Inflammatory macrophage treated with lipopolysaccharide for 1 hour (primary cell): ENCODE results near the gene HIRA.
"Not testable (repeated sequence)": the region's sequence is repeated elsewhere in the genome, so short reads cannot be mapped to it uniquely, and the experiment has no call there.

Experiments used
- DNase-seq, 2 donors: peaks; one replicate each; pipeline ENCODE4 v3.0.0-alpha.2; 2020 to 2022

Gene HIRA

DNA sequence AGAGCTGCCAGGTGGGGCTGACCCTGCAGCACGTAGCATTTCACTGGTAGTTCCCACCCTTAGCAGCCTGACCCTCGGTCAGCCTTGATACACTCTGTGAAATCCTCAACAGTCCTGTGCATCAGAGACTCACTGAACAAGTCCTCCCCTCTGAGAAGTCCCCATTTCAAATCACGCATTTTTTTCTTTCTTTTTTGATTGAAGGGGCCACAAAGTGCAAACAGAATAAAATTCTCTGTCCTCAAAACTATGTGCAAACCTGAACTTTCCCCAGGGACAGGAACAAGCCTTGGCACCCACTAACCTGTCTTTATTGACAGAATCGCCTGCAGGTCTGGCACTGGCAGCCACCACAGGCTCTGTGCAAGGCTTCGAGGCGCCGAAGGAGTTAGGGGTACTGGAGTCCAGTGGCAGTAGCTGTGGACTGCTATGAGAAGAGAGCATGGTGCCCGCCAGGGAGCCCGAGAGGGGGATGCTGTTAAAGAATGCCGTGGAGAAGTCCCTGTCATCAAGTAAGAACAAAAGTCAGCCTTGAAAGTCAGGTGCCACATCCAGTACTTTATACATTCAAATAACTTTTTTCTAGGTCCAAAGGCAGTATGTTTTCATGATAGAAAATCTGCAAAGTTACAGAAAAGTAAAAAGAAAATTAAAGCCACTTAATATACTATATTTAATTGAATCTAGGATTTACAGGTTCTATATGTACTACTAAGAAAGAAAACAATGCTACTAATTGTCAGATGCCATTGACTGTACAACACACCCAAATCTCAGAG lies 53.8 kb downstream of the HIRA start:
- DNase-seq, result no peak

- DNase-seq, result no peak
Measured at GRCh38 chr22:19376971-19377370, 54.6 kb downstream of the HIRA start.

DNA sequence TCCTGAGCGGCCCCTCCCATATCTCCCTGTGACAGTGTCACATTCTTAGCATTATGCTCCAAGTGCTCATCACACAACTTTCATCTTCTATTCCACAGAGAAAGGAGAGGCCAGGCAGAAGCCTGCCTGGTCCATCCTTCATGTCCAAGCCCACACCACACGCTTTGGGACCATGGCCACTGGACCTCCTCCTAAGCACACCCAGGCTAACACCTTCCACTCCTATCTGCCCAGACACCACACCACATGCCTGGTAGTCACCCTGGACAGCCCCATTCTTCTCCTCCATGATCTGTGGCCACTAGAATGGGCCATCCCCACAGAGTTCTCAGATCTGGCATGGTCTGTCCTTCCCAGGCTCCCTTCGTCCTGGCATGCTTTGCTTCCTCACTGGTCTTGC lies 55.3 kb downstream of the HIRA start:
- DNase-seq, result no peak

DNA sequence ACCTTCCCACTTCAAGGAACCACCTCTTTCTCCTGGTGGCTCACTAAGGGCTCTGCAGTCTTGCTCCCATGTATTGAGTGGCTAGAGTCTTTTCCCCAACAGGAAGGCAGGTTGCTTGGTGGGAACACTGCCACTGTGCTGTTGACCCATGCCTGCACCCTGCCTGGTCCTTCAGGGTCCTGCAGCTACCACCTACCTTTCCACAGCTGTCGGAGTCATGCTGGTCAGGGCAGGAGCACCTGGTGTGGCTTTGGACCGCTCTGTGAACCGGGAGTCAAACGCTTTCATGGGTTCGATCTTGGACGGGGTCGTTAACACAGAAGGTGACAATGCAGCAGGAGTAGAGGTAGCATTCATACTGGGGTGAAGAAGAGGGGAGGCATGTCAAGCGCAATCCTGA lies 56.1 kb downstream of the HIRA start:
- DNase-seq, result no peak

DNA sequence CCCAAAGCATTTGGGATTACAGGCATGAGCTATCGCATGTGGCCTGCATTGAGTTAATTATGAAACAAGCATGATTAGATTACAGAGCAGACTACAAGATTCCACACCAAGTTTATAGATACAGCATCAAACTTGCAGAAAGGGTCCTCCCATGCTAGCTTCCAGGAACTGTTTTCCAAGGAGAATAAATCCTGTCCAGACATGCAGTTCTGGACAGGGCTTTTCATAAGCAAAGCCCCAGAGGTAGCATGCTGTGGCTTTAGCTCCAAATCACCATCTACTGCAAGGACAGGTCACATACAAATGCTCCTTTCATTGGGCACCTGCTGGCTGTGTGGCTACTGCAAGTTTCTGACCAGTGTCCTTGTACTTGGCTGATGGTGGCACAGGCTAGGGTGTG lies 57.1 kb downstream of the HIRA start:
- DNase-seq, result no peak

DNA sequence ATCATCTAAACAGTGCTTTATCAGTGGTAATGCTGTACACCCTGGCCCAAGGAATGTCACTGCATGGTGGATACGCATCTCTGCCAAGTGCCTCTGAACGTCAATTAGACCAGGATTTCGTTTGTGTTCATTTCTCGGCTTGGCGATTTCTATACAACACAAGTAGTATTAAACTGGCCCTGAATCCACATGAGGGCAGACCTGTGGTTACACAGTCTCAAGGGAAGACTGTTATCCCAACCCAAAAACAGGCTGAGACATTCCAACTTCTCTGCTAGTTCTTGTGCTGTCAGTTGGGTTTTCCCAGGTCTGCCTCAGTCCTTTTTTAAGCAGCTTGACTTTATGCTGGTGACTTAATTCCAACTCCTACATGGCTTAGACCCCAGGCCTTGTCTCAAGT lies 58.1 kb downstream of the HIRA start:
- no peak for DNase-seq

DNA sequence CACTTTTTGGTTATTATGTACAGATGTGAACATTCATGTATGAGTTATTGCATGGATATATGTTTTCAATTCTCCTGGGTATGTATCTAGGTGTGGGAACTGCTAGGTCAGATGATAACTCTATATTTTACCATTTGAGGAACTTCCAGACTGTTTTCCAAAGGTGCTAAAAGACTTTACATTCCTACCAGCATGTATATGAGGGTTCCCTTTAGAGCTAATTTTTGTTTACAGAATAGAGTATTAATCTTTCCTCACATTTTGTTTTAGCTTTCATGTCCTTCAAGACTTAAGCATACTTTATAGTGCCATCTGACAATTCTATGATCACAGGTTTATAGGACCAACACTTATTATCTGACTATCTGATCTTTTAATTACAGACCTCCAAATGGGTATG lies 59.6 kb downstream of the HIRA start:
- no peak for DNase-seq

DNA sequence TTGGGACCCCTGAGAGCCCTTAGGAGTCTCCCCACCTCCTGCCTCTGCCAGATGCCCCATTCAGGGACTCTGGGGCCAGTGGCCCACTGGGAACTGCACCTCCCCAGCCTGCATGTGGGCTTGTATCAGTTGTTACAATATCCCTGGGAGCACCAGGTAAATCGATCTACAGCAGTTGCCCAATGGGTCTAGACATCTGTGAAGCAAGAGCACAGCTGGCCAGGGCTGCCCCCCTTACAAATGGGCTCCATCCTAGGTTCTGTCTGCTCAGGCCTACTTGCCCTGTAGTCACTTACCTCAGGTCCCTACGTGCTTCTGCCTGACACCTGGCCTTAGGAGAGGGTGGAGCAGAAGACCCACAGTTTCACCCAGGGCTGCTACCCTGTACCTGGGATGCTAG lies 62.7 kb downstream of the HIRA start:
- DNase-seq, result no peak

DNA sequence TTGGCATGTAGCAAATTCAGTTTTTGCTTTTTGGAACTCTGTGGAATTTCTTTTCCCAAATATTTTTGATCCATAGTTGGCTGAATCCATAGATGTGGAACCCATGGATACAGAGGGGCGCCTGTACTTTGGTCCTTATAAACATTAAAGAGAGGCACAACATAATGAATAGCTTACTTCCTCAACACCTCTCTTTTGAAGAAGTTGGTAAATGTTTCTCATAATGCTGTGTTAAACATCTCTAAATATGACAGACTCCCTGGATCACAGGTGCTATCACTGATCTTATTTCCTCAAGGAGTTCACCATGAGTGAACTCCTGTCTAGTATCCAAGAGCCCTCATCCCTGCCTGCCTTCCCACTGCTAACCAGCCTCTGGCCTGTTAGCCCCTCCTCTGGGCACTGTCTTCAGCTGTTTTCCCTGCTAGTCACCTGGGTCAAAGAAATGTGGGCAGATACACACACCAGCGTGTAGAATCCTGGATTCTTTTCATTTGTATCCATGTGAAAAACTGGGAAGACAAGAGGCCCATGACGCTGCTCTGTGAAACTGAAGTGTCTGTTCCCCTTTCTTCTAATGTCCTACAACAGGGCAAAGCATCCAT lies 63.7 kb downstream of the HIRA start:
- no peak for DNase-seq

GRCh38 chr22:19363541-19363940 lies 68.0 kb downstream of the HIRA start:
- DNase-seq, result not testable (repeated sequence)

- DNase-seq, result no peak
Measured at GRCh38 chr22:19361501-19362103, 69.9 kb downstream of the HIRA start.

DNA sequence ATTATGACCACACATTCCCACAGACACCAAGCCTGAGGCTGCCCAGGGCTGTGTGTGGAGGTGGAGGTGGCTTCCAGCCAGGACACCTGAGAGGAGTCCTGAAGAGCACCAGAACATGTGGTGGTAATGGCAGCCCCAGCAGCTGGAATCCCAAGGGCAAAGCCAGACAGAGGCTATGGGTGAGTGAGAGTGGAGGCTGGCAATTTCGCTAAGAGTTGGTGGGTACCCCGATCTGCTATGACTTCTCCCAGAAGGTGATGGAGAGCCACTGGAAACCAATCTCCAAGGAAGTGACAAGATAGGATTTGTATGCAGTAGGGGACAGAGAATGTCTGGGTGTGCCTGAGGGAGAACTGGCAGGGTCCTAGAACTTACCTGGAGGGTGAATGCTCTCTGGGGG lies 70.7 kb downstream of the HIRA start:
- no peak for DNase-seq

GRCh38 chr22:19360300-19360792 lies 71.2 kb downstream of the HIRA start:
- DNase-seq, result no peak

GRCh38 chr22:19359554-19360299 lies 71.8 kb downstream of the HIRA start:
- no peak for DNase-seq

DNA sequence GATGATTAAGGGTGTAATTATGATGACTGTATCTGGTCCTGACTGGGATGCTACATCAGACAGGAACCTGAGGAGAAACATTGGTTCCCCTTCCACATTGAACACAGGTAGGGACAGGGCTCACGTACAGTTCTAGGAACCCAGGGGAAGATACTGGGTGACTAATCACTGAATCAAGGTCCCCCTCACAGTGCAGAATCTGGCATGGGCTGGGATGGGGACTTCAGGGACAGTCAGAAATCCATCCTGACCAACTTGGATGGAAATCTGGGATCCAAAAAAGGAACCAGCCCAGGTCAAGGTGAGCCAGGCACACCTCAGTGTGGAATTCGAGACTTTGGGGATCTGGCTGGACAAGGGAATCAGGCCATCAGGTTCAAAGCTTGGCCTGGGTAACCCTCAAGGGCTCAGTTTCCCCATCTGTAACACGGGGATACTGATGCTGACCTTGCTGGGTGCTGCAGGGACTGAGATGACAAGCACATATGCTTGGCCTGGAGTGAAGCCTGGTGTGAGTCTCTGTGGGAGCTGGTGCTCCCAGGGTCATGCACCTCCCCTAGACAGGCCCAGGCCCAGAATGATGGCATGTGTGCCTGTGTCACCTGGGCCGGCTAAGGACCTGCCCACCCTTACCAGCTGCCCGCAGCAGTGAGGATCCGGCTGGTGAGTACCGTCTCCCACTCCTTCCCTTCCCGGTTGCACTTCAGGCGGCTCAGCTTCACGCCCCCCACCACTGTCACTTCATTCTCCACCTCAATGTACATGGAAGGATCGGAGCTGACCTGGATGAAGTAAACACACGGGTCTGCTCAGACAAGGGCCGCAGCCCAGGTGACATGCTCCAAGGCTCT lies 72.6 kb downstream of the HIRA start:
- no peak for DNase-seq

DNA sequence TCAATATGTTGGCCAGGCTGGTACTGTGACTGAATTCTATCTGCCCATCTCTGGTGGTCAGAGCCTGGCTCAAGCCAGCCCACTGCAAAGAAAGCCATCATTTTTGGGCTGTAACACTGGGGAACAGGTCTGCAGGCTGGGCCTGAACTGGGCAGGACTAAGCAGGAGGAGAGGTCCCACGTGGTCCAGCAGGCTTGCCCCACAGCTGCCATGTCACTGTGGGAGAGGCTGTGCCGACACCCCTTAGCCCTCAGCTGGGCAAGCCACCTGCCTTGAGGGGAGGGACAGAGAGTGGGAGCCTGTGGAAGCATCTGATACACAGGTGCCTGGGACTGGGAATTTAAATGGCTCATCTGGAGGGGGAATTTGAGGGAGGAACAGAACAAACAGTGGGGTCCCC lies 73.3 kb downstream of the HIRA start:
- DNase-seq, result no peak

GRCh38 chr22:19357270-19358105 lies 74.0 kb downstream of the HIRA start:
- DNase-seq, result no peak

DNA sequence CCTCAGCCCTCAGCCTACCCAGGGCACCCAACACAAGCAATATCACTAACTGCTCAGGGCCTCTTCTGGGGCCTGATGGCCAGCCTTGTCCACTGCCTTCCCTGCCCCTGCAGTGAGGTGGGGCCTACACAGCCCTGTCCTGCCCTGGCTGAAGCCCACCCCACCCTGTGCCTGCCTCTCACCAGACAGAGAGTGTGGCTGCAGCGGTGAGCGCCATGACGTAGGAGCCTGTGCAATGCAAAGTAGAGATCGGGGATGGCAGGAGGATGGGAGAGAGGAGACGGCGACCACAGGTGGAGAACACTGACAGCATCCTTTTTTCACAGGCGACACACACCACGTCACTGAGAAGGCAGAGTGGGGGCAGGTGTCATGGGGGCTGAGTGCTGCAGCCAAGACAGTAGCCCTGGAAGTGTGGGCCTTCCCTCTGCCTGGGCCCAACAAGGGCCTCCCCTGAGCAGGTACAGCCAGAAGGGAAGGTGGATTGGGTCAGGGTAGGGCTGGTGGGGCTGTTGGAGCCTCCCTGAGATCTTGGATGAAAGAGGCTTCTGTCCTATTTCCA lies 74.7 kb downstream of the HIRA start:
- no peak for DNase-seq

- DNase-seq, result no peak
Measured at GRCh38 chr22:19355413-19356157, 75.9 kb downstream of the HIRA start.

- DNase-seq, result no peak
Measured at GRCh38 chr22:19354201-19354600, 77.3 kb downstream of the HIRA start.
